Kidney (tissue), 14 donors: Measurements from ENCODE around the gene EME1. TPM values are rescaled to one million over a fixed set of nuclear protein-coding genes. Genes with fewer than 3 reads are reported as not detected.

Experiments used
- DNase-seq, 5 donors: peaks; one replicate each; pipeline ENCODE4 v3.0.0-alpha.2; 2013 to 2020
- FAIRE-seq: peaks from 2 replicates; lab custom pipeline; 2012; peaks lifted over from hg19 to GRCh38; lab: Jason Lieb, UNC
- H3K27ac ChIP-seq, 2 donors: one replicate each; pipeline ENCODE4 v1.7.0; 2013; ENCODE audit warnings: low read depth in 2 of 2, low read length in 2 of 2, inconsistent platforms in 1 of 2
- H3K27me3 ChIP-seq: one replicate; pipeline ENCODE4 v1.7.1; 2013; ENCODE audit warnings: low read length, inconsistent platforms; ENCODE audit not compliant: control insufficient read depth, insufficient read depth
- H3K36me3 ChIP-seq, 3 donors: one replicate each; pipeline versions ENCODE4 v1.7.0 to v1.7.1; 2013; ENCODE audit warnings: low read length in 3 of 3, control low read depth in 1 of 3, inconsistent platforms in 1 of 3; ENCODE audit not compliant: insufficient read depth in 3 of 3, control insufficient read depth in 2 of 3
- H3K4me1 ChIP-seq, 3 donors: one replicate each; pipeline versions ENCODE4 v1.7.0 to v1.7.1; 2013; ENCODE audit warnings: low read length in 3 of 3, inconsistent platforms in 1 of 3, low read depth in 1 of 3; ENCODE audit not compliant: control insufficient read depth in 2 of 3, insufficient read depth in 2 of 3
- H3K4me3 ChIP-seq, 3 donors: one replicate each; pipeline versions ENCODE4 v1.7.0 to v1.8.1; 2013; ENCODE audit warnings: low read length in 3 of 3, control low read depth in 1 of 3, inconsistent platforms in 1 of 3
- H3K9ac ChIP-seq, 3 donors: one replicate each; pipeline versions ENCODE4 v1.7.0 to v1.7.1; 2013; ENCODE audit warnings: low read length in 3 of 3, control low read depth in 1 of 3, inconsistent platforms in 1 of 3
- H3K9me3 ChIP-seq, 3 donors: one replicate each; pipeline versions ENCODE4 v1.7.0 to v1.7.1; 2013; ENCODE audit warnings: low read length in 3 of 3, control low read depth in 1 of 3, inconsistent platforms in 1 of 3; ENCODE audit not compliant: control insufficient read depth in 2 of 3, insufficient read depth in 1 of 3
- CTCF ChIP-seq: IDR thresholded peaks from 3 replicates; pipeline ENCODE4 v1.5.1; 2012; ENCODE audit warnings: mild to moderate bottlenecking, moderate library complexity, borderline replicate concordance; ENCODE audit not compliant: insufficient read depth; ENCODE audit errors: extremely low read depth
- intact Hi-C: fragments of 100-400 bp; cut with DNase I; formaldehyde crosslinking; loops from one replicate; pipeline ENCODE4 v1.11.1; 2022
- polyA plus RNA-seq: library from polyadenylated mRNA; stranded (reverse); fragments of 350-450 nt; fragmentation: Illumina TruSeq; extraction: RNeasy Lipid Tissue Mini Kit (QIAGEN cat#74804); gene quantifications from one replicate; pipeline ENCODE4 v1.2.3, GENCODE V29; 2014; ENCODE audit warnings: low read depth, low replicate concordance; ENCODE audit not compliant: insufficient read depth
- total RNA-seq: library from RNA; stranded (reverse); fragmentation: NEBNext Ultra II Directional; extraction: Animal tissue kit (Norgen Biotek cat#: 25700); gene quantifications from one replicate; pipeline ENCODE4 v1.2.1, GENCODE V29; 2021
- donor health status: control.
- donor health status: control.
- donor health status: control.
- donor health status: control.
- donor health status: control.
- donor health status: DM: yes; HTN: yes; CAD: no.
- donor health status: Normal renal cell carcinoma (clear cell type).

Gene EME1
- total and polyA plus RNA-seq, 2 donors from 2014 or later, result 1.0 TPM; not detected in 1

DNA sequence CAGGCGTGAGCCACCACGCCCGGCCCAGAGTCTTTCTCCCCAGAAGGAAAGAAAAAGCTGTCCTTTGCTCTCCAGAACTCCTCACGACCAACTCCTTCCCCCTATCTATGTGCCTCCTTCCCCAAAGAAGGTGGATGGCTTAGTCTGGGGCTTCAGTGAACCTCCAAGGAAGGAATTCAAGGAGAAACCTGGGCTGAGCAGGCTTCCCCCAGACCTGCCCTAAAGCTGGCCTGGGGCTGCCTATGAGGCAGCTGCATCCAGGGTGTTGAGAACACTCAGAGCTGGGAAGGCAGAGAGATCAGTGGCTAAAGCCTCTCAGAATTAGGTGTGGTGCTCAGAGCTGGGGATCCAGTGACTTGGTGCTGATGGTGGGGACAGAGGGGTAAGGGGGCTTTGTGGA lies 56.8 kb downstream of the EME1 start:
- intact Hi-C loops, result no loop called here
- no peak for TF ChIP-seq CTCF
- Histone ChIP-seq H3K27me3 (no peaks in the 10 kb centered on the region), H3K36me3 (peaks cover 0 to 5% (median 0%) of the 10 kb centered on the region in 3 donors), H3K9ac (peak overlapping the region in 1 of 3 donors; percentile 64), H3K27ac (peak overlapping the region; percentile 37 to 84), H3K9me3 (no peaks in the 10 kb centered on the region), H3K4me3 (peak overlapping the region in 2 of 3 donors; percentile 35 to 61), H3K4me1 (peaks cover 6 to 27% (median 25%) of the 10 kb centered on the region in 3 donors)
- FAIRE-seq (no peak), DNase-seq (no peak)

Other genes starting within 250 kb of the EME1 start
- 5.0 TPM for gene SAMD14, start 243.1 kb upstream of the EME1 start, total RNA-seq
- gene SAMD14, start 243.1 kb upstream of the EME1 start, polyA plus RNA-seq, result 3.7 TPM
- 64.4 TPM for gene PPP1R9B, start 222.6 kb upstream of the EME1 start, total RNA-seq
- gene PPP1R9B, start 222.6 kb upstream of the EME1 start, polyA plus RNA-seq, result 17.1 TPM
- 4.2 TPM for gene SGCA, start 207.2 kb upstream of the EME1 start, total RNA-seq
- gene SGCA, start 207.2 kb upstream of the EME1 start, polyA plus RNA-seq, result 5.5 TPM
- 142 TPM for gene COL1A1, start 171.6 kb upstream of the EME1 start, total RNA-seq
- gene COL1A1, start 171.6 kb upstream of the EME1 start, polyA plus RNA-seq, result 9.2 TPM
- gene TMEM92, start 98.8 kb upstream of the EME1 start, total RNA-seq, result 2.4 TPM
- gene TMEM92, start 98.8 kb upstream of the EME1 start, polyA plus RNA-seq, result not detected
- 30.0 TPM for gene XYLT2, start 27.1 kb upstream of the EME1 start, total RNA-seq
- gene XYLT2, start 27.1 kb upstream of the EME1 start, polyA plus RNA-seq, result 21.2 TPM
- gene MRPL27, start within 50 bp of the EME1 start, total RNA-seq, result 54.0 TPM
- 227 TPM for gene MRPL27, start within 50 bp of the EME1 start, polyA plus RNA-seq
- gene LRRC59, start 24.3 kb downstream of the EME1 start, total RNA-seq, result 61.7 TPM
- 37.0 TPM for gene LRRC59, start 24.3 kb downstream of the EME1 start, polyA plus RNA-seq
- 44.4 TPM for gene ACSF2, start 53.0 kb downstream of the EME1 start, total RNA-seq
- gene ACSF2, start 53.0 kb downstream of the EME1 start, polyA plus RNA-seq, result 404 TPM
- gene CHAD, start 95.7 kb downstream of the EME1 start, total RNA-seq, result 0.22 TPM
- gene CHAD, start 95.7 kb downstream of the EME1 start, polyA plus RNA-seq, result 0.43 TPM
- 38.9 TPM for gene RSAD1, start 105.6 kb downstream of the EME1 start, total RNA-seq
- gene RSAD1, start 105.6 kb downstream of the EME1 start, polyA plus RNA-seq, result 39.9 TPM
- gene MYCBPAP, start 135.2 kb downstream of the EME1 start, total RNA-seq, result 0.72 TPM
- 2.9 TPM for gene MYCBPAP, start 135.2 kb downstream of the EME1 start, polyA plus RNA-seq
- gene EPN3, start 159.5 kb downstream of the EME1 start, total RNA-seq, result 5.0 TPM
- 28.7 TPM for gene EPN3, start 159.5 kb downstream of the EME1 start, polyA plus RNA-seq
- gene SPATA20, start 173.9 kb downstream of the EME1 start, total RNA-seq, result 60.4 TPM
- gene SPATA20, start 173.9 kb downstream of the EME1 start, polyA plus RNA-seq, result 52.7 TPM
- 0.06 TPM for gene CACNA1G, start 187.5 kb downstream of the EME1 start, total RNA-seq
- gene CACNA1G, start 187.5 kb downstream of the EME1 start, polyA plus RNA-seq, result not detected